ENCODE measurements around the gene MAGOH.

DNA sequence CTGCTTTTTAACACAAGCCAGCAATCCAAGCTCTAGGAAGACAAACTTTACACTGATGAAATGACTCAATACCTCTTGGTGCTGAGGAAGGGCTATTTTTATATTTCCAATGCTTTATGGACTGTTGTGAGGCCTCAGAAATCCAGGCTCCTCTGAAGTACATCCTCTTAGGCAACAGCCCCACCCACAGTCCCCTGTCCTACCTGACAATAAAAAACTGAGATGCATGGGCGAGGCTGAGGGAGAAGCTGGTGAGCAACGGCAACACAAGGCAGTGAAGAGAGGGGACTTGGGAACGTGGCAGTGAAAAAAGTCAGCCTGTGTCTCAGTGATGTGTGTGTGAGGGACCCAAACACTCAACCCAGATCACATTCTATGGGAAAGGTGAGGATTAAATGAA is 51.8 kb downstream of the MAGOH start:
- no peak for TF ChIP-seq GABPA (IDR thresholded peaks at IDR 0.05; ENCODE audit: low read depth, low read length)
- no peak for TF ChIP-seq GABPA (CRISPR knock-in tag; IDR thresholded peaks at IDR 0.05; ENCODE audit: low read depth)
- TF ChIP-seq, protein P1, sequence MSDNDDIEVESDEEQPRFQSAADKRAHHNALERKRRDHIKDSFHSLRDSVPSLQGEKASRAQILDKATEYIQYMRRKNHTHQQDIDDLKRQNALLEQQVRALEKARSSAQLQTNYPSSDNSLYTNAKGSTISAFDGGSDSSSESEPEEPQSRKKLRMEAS (IDR thresholded peaks at IDR 0.05): no peak
- TF ChIP-seq NFE2L1 (CRISPR knock-in tag; IDR thresholded peaks at IDR 0.05; ENCODE audit: borderline replicate concordance): no peak
- no peak for TF ChIP-seq ZNF644 (CRISPR knock-in tag; IDR thresholded peaks at IDR 0.05; ENCODE audit: low read depth)
- TF ChIP-seq SIN3A (IDR thresholded peaks at IDR 0.05; ENCODE audit: borderline replicate concordance, low read depth, low read length): no peak
- TF ChIP-seq, protein P2, sequence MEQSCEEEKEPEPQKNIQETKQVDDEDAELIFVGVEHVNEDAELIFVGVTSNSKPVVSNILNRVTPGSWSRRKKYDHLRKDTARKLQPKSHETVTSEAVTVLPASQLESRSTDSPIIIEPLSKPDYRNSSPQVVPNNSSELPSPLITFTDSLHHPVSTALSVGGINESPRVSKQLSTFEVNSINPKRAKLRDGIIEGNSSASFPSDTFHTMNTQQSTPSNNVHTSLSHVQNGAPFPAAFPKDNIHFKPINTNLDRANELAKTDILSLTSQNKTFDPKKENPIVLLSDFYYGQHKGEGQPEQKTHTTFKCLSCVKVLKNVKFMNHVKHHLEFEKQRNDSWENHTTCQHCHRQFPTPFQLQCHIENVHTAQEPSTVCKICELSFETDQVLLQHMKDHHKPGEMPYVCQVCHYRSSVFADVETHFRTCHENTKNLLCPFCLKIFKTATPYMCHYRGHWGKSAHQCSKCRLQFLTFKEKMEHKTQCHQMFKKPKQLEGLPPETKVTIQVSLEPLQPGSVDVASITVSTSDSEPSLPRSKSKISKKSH (CRISPR knock-in tag; IDR thresholded peaks at IDR 0.05; ENCODE audit: borderline replicate concordance): no peak
- TF ChIP-seq, protein P3, sequence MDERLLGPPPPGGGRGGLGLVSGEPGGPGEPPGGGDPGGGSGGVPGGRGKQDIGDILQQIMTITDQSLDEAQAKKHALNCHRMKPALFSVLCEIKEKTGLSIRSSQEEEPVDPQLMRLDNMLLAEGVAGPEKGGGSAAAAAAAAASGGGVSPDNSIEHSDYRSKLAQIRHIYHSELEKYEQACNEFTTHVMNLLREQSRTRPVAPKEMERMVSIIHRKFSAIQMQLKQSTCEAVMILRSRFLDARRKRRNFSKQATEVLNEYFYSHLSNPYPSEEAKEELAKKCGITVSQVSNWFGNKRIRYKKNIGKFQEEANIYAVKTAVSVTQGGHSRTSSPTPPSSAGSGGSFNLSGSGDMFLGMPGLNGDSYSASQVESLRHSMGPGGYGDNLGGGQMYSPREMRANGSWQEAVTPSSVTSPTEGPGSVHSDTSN (CRISPR knock-in tag; IDR thresholded peaks at IDR 0.05): no peak

Measured in HepG2 (cell line).